ENCODE measurements around the gene FRYL.

The FRYL gene

GRCh38 chr4:48553720-48554119, 226.4 kb downstream of the FRYL start:
- Histone ChIP-seq H3K27me3 (ENCODE audit: control insufficient read depth, insufficient read depth, low read length) (no peaks in the 10 kb centered on the region), H3K4me3 (ENCODE audit: low read depth, low read length) (no peak overlapping the region), H3K36me3 (ENCODE audit: control insufficient read depth, insufficient read depth, low read length) (peaks cover 2% of the 10 kb centered on the region), H3K9me3 (ENCODE audit: control insufficient read depth, insufficient read depth, low read length) (no peaks in the 10 kb centered on the region), H3K9ac (ENCODE audit: low read depth, low read length) (no peak overlapping the region), H3K4me1 (ENCODE audit: control insufficient read depth, insufficient read depth, low read length) (no peaks in the 10 kb centered on the region)

- Histone ChIP-seq H3K9ac (ENCODE audit: low read depth, low read length) (no peak overlapping the region), H3K27me3 (ENCODE audit: control insufficient read depth, insufficient read depth, low read length) (no peaks in the 10 kb centered on the region), H3K4me3 (ENCODE audit: low read depth, low read length) (no peak overlapping the region), H3K4me1 (ENCODE audit: control insufficient read depth, insufficient read depth, low read length) (no peaks in the 10 kb centered on the region), H3K9me3 (ENCODE audit: control insufficient read depth, insufficient read depth, low read length) (no peaks in the 10 kb centered on the region), H3K36me3 (ENCODE audit: control insufficient read depth, insufficient read depth, low read length) (peaks cover 9% of the 10 kb centered on the region)
Observed at GRCh38 chr4:48546336-48546735, 233.7 kb downstream of the FRYL start.

GRCh38 chr4:48543796-48544195, 236.3 kb downstream of the FRYL start:
- Histone ChIP-seq H3K36me3 (ENCODE audit: control insufficient read depth, insufficient read depth, low read length) (peaks cover 7% of the 10 kb centered on the region), H3K9me3 (ENCODE audit: control insufficient read depth, insufficient read depth, low read length) (no peaks in the 10 kb centered on the region), H3K4me1 (ENCODE audit: control insufficient read depth, insufficient read depth, low read length) (peaks cover under 1% of the 10 kb centered on the region), H3K4me3 (ENCODE audit: low read depth, low read length) (no peak overlapping the region), H3K9ac (ENCODE audit: low read depth, low read length) (no peak overlapping the region), H3K27me3 (ENCODE audit: control insufficient read depth, insufficient read depth, low read length) (no peaks in the 10 kb centered on the region)

DNA sequence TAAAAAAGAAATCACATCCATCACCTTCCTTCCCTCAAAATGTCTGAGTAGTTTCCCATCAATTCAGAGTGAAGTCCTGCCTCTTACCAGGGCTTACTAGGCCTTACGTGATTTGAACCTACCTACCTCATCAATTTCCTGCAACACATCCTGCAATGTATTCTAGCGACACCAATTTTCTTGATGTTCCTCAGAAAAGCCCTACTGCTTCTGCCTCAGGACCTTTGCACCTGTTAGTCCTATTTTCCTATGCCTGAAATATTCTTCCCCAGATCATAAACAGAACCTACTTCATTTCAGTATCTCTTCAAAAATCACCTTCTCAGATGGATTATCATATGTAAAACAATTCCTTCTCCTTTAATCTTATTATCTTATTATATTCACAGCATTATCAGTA, 237.2 kb downstream of the FRYL start:
- H3K4me1 ChIP-seq (ENCODE audit: control insufficient read depth, insufficient read depth, low read length) = peaks cover 2% of the 10 kb centered on the region
- no peak overlapping the region for H3K9ac ChIP-seq (ENCODE audit: low read depth, low read length)
- H3K27me3 ChIP-seq (ENCODE audit: control insufficient read depth, insufficient read depth, low read length) = no peaks in the 10 kb centered on the region
- no peak overlapping the region for H3K4me3 ChIP-seq (ENCODE audit: low read depth, low read length)
- H3K36me3 ChIP-seq (ENCODE audit: control insufficient read depth, insufficient read depth, low read length) = peaks cover 7% of the 10 kb centered on the region
- H3K9me3 ChIP-seq (ENCODE audit: control insufficient read depth, insufficient read depth, low read length) = no peaks in the 10 kb centered on the region

DNA sequence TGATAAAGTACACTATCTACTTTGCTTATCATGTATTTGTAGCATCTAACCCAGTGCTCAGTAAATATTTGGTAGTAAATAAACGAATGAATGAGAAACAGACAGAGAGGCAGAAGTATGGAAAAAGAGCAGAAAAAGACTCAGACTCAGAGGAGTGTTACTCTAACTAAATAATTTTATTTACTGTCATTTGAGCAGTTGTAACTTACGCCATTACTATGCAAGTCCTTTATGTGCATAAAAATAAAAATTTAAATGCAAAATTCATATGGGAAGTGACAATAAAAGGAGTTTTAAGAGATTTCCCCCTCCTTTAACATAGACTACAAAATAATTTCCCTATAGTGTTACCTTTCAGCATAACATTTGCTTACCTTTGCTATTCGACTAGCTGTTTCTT, 240.5 kb downstream of the FRYL start:
- Histone ChIP-seq H3K27me3 (ENCODE audit: control insufficient read depth, insufficient read depth, low read length) (no peaks in the 10 kb centered on the region), H3K9ac (ENCODE audit: low read depth, low read length) (no peak overlapping the region), H3K4me1 (ENCODE audit: control insufficient read depth, insufficient read depth, low read length) (peaks cover 2% of the 10 kb centered on the region), H3K36me3 (ENCODE audit: control insufficient read depth, insufficient read depth, low read length) (no peaks in the 10 kb centered on the region), H3K9me3 (ENCODE audit: control insufficient read depth, insufficient read depth, low read length) (no peaks in the 10 kb centered on the region), H3K4me3 (ENCODE audit: low read depth, low read length) (no peak overlapping the region)

- Histone ChIP-seq H3K4me1 (ENCODE audit: control insufficient read depth, insufficient read depth, low read length) (peaks cover 2% of the 10 kb centered on the region), H3K36me3 (ENCODE audit: control insufficient read depth, insufficient read depth, low read length) (no peaks in the 10 kb centered on the region), H3K9ac (ENCODE audit: low read depth, low read length) (no peak overlapping the region)
Observed at GRCh38 chr4:48538358-48538757, 241.7 kb downstream of the FRYL start.

DNA sequence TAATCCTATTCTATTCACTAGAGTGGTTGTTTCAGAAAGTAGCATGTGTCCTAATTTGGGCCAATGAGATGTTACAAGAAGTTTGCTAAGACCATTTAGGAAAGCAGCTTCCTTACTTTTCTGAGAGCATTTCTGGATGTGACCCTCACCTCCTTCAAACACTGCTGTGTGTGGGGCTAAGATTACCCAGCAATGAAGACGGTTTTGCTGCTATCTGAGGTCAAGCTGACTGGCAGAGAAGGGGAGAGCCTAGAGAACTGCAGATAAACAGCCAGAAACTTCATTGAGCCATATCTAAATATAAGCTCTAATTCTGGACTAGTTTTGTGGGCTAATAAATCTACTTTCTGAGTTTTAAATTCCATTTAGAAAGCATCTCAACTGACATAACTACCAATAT, 253.7 kb downstream of the FRYL start:
- H3K4me3 ChIP-seq (ENCODE audit: low read depth, low read length) = no peak overlapping the region
- H3K4me1 ChIP-seq (ENCODE audit: control insufficient read depth, insufficient read depth, low read length) = no peaks in the 10 kb centered on the region
- peaks cover 5% of the 10 kb centered on the region for H3K36me3 ChIP-seq (ENCODE audit: control insufficient read depth, insufficient read depth, low read length)
- H3K9me3 ChIP-seq (ENCODE audit: control insufficient read depth, insufficient read depth, low read length) = no peaks in the 10 kb centered on the region
- H3K9ac ChIP-seq (ENCODE audit: low read depth, low read length) = no peak overlapping the region
- no peaks in the 10 kb centered on the region for H3K27me3 ChIP-seq (ENCODE audit: control insufficient read depth, insufficient read depth, low read length)

More at GRCh38 chr4:48538358-48538757, 241.7 kb downstream of the FRYL start:
- Histone ChIP-seq H3K4me3 (ENCODE audit: low read depth, low read length) (no peak overlapping the region), H3K27me3 (ENCODE audit: control insufficient read depth, insufficient read depth, low read length) (no peaks in the 10 kb centered on the region), H3K9me3 (ENCODE audit: control insufficient read depth, insufficient read depth, low read length) (no peaks in the 10 kb centered on the region)

- Histone ChIP-seq H3K9ac (ENCODE audit: low read depth, low read length) (no peak overlapping the region), H3K4me1 (ENCODE audit: control insufficient read depth, insufficient read depth, low read length) (no peaks in the 10 kb centered on the region), H3K27me3 (ENCODE audit: control insufficient read depth, insufficient read depth, low read length) (no peaks in the 10 kb centered on the region), H3K9me3 (ENCODE audit: control insufficient read depth, insufficient read depth, low read length) (no peaks in the 10 kb centered on the region), H3K36me3 (ENCODE audit: control insufficient read depth, insufficient read depth, low read length) (peaks cover 7% of the 10 kb centered on the region), H3K4me3 (ENCODE audit: low read depth, low read length) (no peak overlapping the region)
Observed at GRCh38 chr4:48518143-48518542, 261.9 kb downstream of the FRYL start.

GRCh38 chr4:48509543-48509942, 270.5 kb downstream of the FRYL start:
- Histone ChIP-seq H3K27me3 (ENCODE audit: control insufficient read depth, insufficient read depth, low read length) (no peaks in the 10 kb centered on the region), H3K9me3 (ENCODE audit: control insufficient read depth, insufficient read depth, low read length) (no peaks in the 10 kb centered on the region), H3K9ac (ENCODE audit: low read depth, low read length) (no peak overlapping the region), H3K4me1 (ENCODE audit: control insufficient read depth, insufficient read depth, low read length) (no peaks in the 10 kb centered on the region), H3K4me3 (ENCODE audit: low read depth, low read length) (no peak overlapping the region), H3K36me3 (ENCODE audit: control insufficient read depth, insufficient read depth, low read length) (peaks cover 5% of the 10 kb centered on the region)

DNA sequence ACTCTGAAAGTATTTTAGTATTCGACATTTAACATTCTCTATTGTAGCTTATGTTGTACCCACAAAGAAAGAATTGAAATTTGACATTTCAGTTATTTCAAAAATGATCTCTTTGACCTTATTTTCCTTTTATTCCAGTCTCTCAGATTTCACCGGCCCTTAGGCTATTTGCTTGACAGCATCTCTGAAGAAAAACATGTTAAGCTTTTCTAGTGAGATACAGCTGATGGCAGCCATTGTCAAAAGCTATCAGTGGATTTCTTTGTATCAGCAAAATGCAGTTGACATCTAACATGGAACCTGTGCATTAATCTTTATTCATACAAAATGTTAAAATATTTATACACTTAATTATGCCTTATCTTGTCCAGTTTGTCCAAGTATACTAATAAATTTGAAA, 273.4 kb downstream of the FRYL start:
- H3K9me3 ChIP-seq (ENCODE audit: control insufficient read depth, insufficient read depth, low read length) = no peaks in the 10 kb centered on the region
- H3K4me1 ChIP-seq (ENCODE audit: control insufficient read depth, insufficient read depth, low read length) = peaks cover 7% of the 10 kb centered on the region
- H3K27me3 ChIP-seq (ENCODE audit: control insufficient read depth, insufficient read depth, low read length) = no peaks in the 10 kb centered on the region
- peaks cover 5% of the 10 kb centered on the region for H3K36me3 ChIP-seq (ENCODE audit: control insufficient read depth, insufficient read depth, low read length)
- no peak overlapping the region for H3K9ac ChIP-seq (ENCODE audit: low read depth, low read length)
- H3K4me3 ChIP-seq (ENCODE audit: low read depth, low read length) = no peak overlapping the region

DNA sequence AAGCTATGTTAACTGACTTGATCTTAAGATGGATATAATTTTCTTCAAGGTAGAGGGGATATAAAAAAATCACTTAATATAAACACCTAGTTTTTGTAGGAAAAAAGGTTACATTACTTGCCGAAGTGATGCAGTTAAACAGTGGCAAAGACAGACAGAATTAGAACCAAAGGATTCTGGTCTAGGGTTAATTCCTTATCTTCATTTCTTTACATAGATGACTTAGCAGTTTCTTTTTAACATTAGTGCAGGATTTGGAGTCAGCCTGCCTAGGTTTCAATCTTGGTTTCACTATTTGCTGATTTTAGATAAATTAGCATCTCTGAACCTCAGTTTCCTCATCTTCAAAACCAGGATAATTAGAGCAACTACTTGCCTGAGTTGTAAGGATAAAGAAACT, 275.7 kb downstream of the FRYL start:
- Histone ChIP-seq H3K9me3 (ENCODE audit: control insufficient read depth, insufficient read depth, low read length) (no peaks in the 10 kb centered on the region), H3K4me3 (ENCODE audit: low read depth, low read length) (no peak overlapping the region), H3K36me3 (ENCODE audit: control insufficient read depth, insufficient read depth, low read length) (no peaks in the 10 kb centered on the region), H3K4me1 (ENCODE audit: control insufficient read depth, insufficient read depth, low read length) (peaks cover 7% of the 10 kb centered on the region), H3K9ac (ENCODE audit: low read depth, low read length) (no peak overlapping the region), H3K27me3 (ENCODE audit: control insufficient read depth, insufficient read depth, low read length) (no peaks in the 10 kb centered on the region)

DNA sequence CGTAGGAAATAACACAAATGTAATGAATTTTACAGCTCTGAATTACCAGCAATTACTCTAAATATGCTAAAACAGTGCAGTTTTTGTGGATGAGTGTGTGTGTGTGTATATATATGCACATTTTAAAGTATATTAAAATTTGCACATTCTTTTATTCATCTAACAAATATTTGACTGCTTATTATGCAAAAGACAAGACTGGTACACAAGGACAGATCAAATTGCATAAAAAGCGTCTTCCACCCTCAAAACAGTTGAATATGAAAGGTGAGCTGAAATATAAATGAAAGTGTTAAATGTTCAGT, 276.1 kb downstream of the FRYL start:
- Histone ChIP-seq H3K36me3 (ENCODE audit: control insufficient read depth, insufficient read depth, low read length) (no peaks in the 10 kb centered on the region), H3K9ac (ENCODE audit: low read depth, low read length) (no peak overlapping the region), H3K27me3 (ENCODE audit: control insufficient read depth, insufficient read depth, low read length) (no peaks in the 10 kb centered on the region), H3K4me3 (ENCODE audit: low read depth, low read length) (no peak overlapping the region), H3K4me1 (ENCODE audit: control insufficient read depth, insufficient read depth, low read length) (peaks cover 7% of the 10 kb centered on the region), H3K9me3 (ENCODE audit: control insufficient read depth, insufficient read depth, low read length) (no peaks in the 10 kb centered on the region)

All from iPS-15b (cell line).